ENCODE results near the gene VSIG10. TPM values are rescaled to one million over a fixed set of nuclear protein-coding genes. Genes with fewer than 3 reads are reported as not detected.

Gene VSIG10
- total RNA-seq, 1 experiment from 2014 or later: 97.4 TPM

DNA sequence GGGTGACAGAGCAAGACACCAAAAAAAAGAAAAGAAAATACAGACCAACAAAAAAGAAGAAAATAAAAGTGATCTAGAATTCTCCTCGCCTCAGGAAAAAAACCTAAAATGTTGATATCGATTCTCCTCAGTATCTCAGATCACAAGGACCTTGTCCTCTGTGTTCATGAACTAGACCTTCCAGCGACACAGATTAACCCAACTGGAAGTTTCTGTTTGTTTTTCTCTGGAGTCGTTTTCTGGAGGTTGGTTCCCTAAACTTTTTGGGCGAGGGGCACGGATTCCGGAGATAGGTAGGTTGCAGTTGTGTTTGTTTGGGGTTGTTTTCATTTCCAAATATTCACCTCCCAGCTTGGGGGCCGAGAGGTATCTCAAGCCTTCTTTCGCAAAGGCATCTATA, 87.9 kb downstream of the VSIG10 start:
- H2AK5ac ChIP-seq (ENCODE audit: insufficient read length, low read length): no peak overlapping the region
- DNase-seq: no peak
- no peak overlapping the region for H3K9ac ChIP-seq (ENCODE audit: extremely low read depth, insufficient read length, low read length)
- H3K56ac ChIP-seq (ENCODE audit: insufficient read length, low read depth, low read length): no peak overlapping the region
- no peak overlapping the region for H2BK15ac ChIP-seq (ENCODE audit: low read depth, low read length)
- H2BK20ac ChIP-seq (ENCODE audit: low read depth, low read length, poor library complexity, severe bottlenecking): no peak overlapping the region
- no peak overlapping the region for H4K5ac ChIP-seq (ENCODE audit: insufficient read length, low read depth, low read length)
- no peak overlapping the region for H3K4me2 ChIP-seq (ENCODE audit: insufficient read depth, insufficient read length, low read length)
- H3K27me3 Mint-ChIP-seq (ENCODE audit: low read depth): no peaks in the 10 kb centered on the region; the same call in none of the 2 replicates
- no peaks in the 10 kb centered on the region for H3K27me3 ChIP-seq (ENCODE audit: insufficient read depth, low read length)
- peaks cover 5 to 14% of the 10 kb centered on the region in 2 experiments for H3K4me1 Mint-ChIP-seq
- no peak overlapping the region for H3K18ac ChIP-seq (ENCODE audit: insufficient read length, low read depth, low read length)
- no CpG with 5 or more reads among the region's 9 CpGs for WGBS (ENCODE audit: extremely low coverage, insufficient read length, low lambda C conversion rate)
- no peaks in the 10 kb centered on the region for H3K9me3 ChIP-seq (ENCODE audit: control insufficient read depth, low read depth, low read length)
- H4K91ac ChIP-seq (ENCODE audit: insufficient read length, low read depth, low read length): no peak overlapping the region
- H3K14ac ChIP-seq (ENCODE audit: insufficient read depth, low read length): no peak overlapping the region
- H3K4me1 ChIP-seq (ENCODE audit: insufficient read depth, low read length): no peaks in the 10 kb centered on the region
- no peaks in the 10 kb centered on the region for H4K20me1 ChIP-seq (ENCODE audit: control insufficient read depth, insufficient read depth, insufficient read length)
- peak overlapping the region; percentile 11 for H2AFZ ChIP-seq (ENCODE audit: low read length)
- no peak overlapping the region for H2BK5ac ChIP-seq (ENCODE audit: insufficient read length, low read length)
- H4K8ac ChIP-seq (replicated peaks; ENCODE audit: insufficient read length, low read depth, low read length): no peak overlapping the region
- no peak overlapping the region for H3K4ac ChIP-seq (ENCODE audit: low read depth, low read length)
- H3K79me1 ChIP-seq (ENCODE audit: insufficient read depth, low read depth, low read length, poor library complexity, severe bottlenecking): peaks cover 8% of the 10 kb centered on the region
- H3K9me3 Mint-ChIP-seq: peaks cover 0 to 3% of the 10 kb centered on the region in 2 experiments; a peak in 2 of 5 replicates
- TF ChIP-seq, protein P1, sequence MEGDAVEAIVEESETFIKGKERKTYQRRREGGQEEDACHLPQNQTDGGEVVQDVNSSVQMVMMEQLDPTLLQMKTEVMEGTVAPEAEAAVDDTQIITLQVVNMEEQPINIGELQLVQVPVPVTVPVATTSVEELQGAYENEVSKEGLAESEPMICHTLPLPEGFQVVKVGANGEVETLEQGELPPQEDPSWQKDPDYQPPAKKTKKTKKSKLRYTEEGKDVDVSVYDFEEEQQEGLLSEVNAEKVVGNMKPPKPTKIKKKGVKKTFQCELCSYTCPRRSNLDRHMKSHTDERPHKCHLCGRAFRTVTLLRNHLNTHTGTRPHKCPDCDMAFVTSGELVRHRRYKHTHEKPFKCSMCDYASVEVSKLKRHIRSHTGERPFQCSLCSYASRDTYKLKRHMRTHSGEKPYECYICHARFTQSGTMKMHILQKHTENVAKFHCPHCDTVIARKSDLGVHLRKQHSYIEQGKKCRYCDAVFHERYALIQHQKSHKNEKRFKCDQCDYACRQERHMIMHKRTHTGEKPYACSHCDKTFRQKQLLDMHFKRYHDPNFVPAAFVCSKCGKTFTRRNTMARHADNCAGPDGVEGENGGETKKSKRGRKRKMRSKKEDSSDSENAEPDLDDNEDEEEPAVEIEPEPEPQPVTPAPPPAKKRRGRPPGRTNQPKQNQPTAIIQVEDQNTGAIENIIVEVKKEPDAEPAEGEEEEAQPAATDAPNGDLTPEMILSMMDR (conservative IDR thresholded peaks at IDR 0.05): no peak
- H3K27ac Mint-ChIP-seq: peak overlapping the region in 1 of 3 experiments; percentile 40; a peak in 1 of 7 replicates
- H3K36me3 Mint-ChIP-seq (ENCODE audit: insufficient read depth in 1 of 3, low read depth in 3 of 3): peaks cover 15 to 28% (median 26%) of the 10 kb centered on the region in 3 experiments; a peak in 6 of 7 replicates
- H3T11ph ChIP-seq (ENCODE audit: low read length): no peak overlapping the region
- H3K27ac ChIP-seq (ENCODE audit: insufficient read length, low read depth, low read length): no peak overlapping the region
- H3K79me2 ChIP-seq (ENCODE audit: insufficient read depth, low read length): 0 out of 2 replicates have a peak, but pooled peaks cover 2% of the 10 kb centered on the region
- H3K23me2 ChIP-seq (ENCODE audit: insufficient read length, low read depth, low read length, poor library complexity, severe bottlenecking): no peaks in the 10 kb centered on the region
- H3K23ac ChIP-seq (ENCODE audit: insufficient read length, low read depth, low read length): no peak overlapping the region
- no peak overlapping the region for H2BK120ac ChIP-seq (ENCODE audit: low read depth, low read length, poor library complexity, severe bottlenecking)
- peak overlapping the region; percentile 80 to 86 for H3K4me3 Mint-ChIP-seq
- no peak overlapping the region for H2BK12ac ChIP-seq (ENCODE audit: insufficient read length, low read depth, low read length)

Measured in H9 (cell line).